Endometrial microvascular endothelial cells (primary cell): Measurements from ENCODE around the gene IFT20. TPM values are rescaled to one million over a fixed set of nuclear protein-coding genes. Genes with fewer than 3 reads are reported as not detected.
"Not testable (repeated sequence)": the region's sequence is repeated elsewhere in the genome, so short reads cannot be mapped to it uniquely, and the experiment has no call there.

ENCODE experiments used
- in situ Hi-C: cut with HindIII; loops from 2 replicates; pipeline ENCODE4 v1.10.0; 2017; ENCODE audit warnings: low sequenced_read_pairs, low pct_unique_long_range_greater_than_20kb; ENCODE audit errors: inconsistent ontology term
- total RNA-seq: library from RNA; depleted of rRNA; stranded (reverse); fragments of >200 nt; gene quantifications from one replicate; pipeline ENCODE4 v1.2.3, GENCODE V29; 2015; ENCODE audit errors: inconsistent ontology term

The IFT20 gene
- total RNA-seq, 1 donor from 2014 or later, result 31.0 TPM

DNA sequence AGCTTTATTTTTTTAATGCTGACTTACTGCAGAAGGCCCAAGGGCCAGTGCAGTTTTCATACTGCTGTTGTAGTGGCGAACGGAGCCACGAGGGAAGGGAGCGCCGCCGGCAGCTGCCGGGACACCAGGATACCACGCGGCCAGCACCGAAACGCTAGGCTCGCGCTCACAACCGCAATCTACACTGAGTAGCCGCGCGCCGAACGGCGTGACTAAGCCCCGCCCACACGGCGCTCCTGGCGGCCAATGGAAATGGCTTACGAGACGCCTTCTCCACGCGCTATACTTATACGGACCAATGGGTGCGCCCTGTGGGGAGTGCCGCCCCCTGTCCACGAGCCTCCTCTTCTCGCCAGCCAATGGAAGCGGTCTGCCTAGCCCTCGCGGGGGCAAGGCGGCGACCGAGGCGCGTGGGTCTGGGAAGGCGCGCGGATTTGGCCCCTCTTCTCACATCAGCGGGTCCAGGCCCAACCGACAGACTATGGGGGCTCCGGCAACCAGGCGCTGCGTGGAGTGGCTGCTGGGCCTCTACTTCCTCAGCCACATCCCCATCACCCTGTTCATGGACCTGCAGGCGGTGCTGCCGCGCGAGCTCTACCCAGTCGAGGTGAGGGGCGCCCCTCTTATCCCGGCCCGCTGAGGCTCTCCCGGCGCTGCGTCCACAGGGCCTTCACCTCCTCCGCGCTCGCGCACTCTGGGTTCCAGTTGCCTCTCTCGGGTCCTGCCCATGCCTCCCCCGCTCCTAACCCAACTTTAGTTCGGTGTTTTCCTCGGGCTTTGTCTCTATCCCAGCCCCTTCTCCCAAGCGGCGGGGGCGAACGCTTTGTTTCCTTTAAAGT lies 16.3 kb downstream of the IFT20 start, which contains the start of gene TMEM97:
Gene TMEM97 (plus strand): TSS at position 442 of the 839 bp plus-strand sequence. CDS start 40 bp downstream, at position 482.
- in situ Hi-C loops, result no loop called here

DNA sequence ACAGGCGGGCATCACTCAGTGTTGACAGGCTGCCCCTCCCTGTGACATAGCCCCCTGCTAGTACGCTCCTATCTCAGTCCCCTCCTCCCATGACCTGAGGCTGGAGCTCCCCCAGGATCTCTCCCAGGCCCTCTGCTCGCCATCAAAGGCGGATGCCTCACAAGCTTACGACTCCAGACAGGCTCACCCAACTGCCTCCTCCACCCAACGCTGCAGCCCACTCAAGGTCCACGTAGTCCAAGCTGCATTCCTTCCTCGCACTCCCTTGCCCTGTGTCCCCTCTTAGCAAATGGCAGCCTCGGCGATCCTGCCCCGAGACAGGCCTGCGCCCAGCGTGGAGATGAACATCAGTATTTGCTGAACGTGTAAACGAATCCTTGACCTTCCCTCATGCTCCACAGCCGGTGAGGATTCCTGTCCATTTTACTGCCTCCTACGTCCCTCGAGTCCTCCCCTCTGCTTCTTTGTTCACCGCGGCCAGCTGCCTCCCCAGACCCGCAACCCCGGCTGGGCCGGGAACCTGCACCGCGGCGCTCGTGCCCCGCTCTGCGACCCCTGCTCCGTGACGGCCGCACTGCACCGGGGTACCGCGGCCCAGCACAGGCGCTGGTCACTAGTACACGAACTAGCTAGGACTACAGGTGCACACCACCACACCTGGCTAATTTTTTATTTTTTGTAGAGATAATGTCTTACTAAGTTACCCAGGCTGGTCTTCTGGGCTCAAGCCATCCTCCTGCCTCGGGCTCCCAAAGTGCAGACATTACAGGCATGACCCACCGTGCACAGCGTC lies 17.1 kb downstream of the IFT20 start:
- in situ Hi-C loops, result no loop called here

DNA sequence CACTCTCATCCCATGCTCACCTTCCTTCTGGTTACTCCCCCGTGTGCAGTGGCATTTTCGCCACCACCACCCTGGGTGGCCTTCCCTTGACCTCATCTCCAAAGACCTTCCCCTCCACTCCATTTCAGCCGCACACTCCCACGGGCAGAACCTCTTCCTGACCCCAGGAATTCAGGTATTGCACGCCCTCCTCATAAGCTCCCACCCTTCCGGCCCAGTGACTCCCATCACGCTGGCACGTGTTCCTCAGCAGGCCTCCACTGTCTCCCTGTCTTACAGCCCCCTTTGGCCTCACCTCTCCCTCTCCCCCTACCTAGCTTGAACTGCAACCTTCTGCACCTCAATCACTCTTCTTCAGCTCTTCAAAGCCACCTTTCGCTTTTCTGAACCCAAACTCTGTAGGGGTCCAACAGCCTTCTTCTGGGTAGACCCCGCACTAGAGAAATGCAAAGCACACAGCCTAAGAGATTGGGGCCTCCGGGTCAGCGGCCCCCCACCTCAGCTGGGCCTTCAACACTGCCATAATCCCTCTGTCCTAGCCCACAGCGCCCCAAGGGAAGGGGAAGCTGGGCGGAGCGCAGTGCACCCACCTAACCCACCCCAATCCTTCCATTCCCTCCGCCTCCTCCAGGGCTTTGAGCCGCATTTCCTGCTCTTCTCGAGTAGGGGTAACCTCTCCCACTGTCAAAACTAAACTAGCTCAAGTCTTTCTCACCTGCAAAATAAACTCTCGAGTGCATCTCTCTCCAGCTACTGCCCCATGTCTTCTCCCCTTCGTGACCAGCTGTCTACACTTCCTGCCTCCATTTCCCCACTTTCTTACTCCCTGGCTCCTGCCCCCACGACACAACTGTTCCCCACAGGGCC lies 17.9 kb downstream of the IFT20 start:
- in situ Hi-C loops, result no loop called here

DNA sequence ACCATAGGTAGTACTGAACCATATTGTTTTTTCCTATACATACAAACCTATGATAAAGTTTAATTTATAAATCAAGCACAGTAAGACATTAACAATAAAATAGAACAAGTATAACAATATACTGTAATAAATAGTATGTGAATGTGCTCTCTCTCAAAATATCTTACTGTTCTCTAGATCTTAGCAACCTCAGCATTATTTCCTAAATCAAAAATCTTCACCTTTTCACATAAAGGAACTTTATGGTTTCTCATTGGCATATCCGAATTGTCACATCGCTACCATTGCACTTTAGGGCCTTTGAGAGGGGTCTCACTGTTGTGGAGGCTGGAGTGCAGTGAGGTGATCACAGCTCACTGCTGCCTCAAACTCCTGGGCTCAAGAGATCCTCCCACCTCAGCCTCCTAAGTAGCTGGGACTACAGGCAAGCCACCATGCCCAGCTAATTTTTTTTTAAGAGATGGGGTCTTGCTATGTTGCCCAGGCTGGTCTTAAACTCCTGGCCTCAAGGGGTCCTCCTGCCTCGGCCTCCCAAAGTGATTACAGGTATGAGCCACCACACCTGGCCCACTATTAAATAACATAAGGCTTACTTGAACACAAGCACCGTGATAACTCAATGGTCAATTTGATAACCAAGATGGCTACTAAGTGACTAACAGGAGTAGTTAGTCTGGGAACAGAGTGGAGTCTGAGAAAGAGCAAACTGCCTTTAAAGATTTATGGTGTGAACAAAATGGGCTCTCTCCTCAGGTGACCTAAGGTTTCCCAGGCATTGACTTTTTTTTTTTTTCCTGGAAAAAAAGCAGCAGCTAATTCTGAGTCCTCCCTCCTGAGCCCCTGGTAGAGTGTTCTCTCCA lies 19.2 kb downstream of the IFT20 start:
- in situ Hi-C loops, result no loop called here

DNA sequence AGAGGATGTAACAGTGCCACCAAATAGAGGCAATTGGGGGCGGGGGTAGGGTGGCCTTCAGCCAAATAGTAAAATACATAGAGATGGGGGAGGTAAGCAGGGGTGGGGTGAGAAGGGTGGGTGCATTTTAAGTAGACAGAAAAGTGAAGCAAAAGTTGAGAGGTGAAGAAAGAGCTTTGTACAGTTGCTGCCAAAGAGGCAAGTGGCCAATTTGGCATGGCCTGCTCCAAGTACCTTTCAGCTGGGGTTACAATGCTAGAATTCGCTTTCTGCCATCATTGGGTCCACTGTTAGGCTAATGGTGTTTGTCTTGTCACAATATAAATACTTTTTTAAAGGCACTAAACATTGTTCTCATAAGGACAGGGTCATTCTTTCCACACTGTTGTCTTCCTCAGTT lies 21.4 kb downstream of the IFT20 start:
- in situ Hi-C loops, result no loop called here

DNA sequence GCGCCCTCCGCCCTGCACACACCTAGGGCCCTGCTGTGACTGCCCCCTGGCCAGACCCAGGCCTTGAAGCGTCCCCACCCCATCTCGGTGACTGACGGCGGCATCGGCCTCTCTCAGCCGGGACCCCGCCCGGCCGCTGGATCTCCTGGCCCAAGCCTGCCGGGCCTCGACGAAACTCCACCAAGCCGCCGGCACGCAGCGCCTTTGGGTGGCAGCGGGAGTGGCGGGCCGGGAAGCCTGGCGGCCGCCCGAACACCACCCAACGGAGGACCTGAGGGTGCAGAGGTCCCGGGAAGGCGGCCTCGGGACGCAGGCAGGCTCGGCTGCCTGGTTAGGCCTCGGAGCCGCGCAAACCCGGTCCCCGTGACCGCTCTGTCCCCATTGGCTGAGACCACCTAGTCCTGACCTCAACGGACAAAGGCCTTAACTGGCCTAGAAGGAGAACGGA lies 28.3 kb downstream of the IFT20 start:
- in situ Hi-C loops, result no loop called here

DNA sequence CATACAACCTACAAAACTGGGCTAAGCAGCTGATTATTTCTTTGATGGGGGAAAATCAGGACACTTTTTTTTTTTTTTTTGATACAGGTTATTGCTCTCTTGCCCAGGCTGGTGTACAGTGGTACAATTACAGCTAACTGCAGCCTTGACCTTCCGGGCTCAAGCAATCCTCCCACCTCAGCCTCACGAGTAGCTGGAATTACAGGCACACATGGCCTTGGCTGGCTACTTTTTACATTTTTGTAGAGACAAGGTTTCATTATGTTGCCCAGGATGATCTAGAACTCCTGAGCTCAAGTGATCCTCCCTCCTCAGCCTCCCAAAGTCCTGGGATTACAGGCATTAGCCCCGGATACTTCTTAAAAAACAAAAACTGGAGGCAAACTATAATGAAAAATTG lies 36.8 kb downstream of the IFT20 start:
- in situ Hi-C loops, result no loop called here

DNA sequence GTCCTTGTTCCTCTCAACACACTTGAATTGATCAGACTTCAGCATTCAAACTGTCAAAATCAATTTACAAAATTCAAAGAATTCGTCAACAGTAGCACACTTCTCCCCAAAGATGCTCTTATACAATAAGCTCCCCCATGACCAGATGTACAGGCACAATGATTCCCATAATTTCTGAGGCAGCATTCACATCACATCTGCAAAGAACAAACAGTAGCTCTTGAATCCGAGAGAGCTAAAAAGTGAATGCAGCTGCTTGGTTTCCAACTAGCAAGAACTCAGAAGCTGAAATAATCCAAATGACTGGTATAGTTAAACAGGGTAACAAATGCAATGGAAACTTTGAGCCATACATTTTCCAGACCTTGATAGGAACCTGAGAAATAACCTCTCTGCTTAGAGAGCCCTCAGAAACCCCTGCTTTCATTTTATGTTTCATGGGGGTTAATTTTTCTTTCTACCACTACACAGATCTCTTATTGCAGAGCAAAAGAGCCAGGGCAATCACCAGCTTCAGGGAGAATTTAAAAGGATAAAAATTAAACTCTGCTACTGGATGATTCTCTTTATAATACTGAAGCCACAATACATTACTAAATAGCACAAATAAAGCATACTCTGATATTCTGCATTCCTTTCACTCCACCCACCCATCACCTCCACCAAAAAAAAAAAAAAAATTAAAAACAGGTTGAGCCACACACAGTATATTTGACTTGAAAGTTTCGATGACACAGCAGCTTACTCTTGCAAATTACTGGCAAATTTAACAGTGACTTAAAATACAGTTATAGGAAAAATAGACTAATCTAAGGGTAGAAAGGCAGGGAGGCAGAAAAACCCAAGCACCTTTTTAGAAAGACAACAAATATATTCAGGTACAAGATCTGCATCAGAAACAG lies 39.3 kb downstream of the IFT20 start:
- in situ Hi-C loops, result no loop called here

DNA sequence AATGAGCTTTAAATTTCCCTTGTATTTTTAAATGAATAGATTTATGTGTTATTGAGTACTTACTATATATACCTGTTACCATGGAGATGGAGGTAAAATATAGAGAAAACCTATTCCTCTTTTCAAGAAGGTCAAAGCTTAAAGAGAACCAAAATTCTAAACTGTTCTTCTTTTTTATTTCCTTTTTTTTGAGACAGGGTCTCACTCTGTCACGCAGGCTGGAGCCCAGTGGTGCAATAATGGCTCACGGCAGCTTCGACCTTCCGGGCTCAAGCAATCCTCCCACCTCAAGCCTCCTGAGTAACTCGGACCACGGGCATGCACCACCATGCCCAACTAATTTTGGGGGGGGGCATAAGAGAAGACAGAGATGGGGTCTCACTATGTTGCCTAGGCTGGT lies 41.3 kb downstream of the IFT20 start:
- in situ Hi-C loops, result no loop called here

DNA sequence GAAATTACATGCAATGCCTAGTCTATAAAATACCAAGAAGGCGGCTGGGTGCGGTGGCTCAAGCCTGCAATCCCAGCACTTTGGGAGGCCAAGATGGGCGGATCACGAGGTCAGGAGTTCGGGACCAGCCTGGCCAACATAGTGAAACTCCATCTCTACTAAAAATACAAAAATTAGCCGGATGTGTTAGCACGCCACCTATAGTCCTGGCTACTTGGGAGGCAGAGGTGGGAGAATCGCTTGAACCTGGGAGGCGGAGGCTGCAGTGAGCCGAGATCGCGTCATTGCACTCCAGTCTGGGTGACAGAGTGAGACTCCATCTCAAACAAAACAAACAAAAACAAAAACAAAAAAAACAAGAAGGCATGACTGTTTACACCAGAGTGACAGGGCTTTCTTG lies 42.4 kb downstream of the IFT20 start:
- in situ Hi-C loops, result not testable (repeated sequence)

DNA sequence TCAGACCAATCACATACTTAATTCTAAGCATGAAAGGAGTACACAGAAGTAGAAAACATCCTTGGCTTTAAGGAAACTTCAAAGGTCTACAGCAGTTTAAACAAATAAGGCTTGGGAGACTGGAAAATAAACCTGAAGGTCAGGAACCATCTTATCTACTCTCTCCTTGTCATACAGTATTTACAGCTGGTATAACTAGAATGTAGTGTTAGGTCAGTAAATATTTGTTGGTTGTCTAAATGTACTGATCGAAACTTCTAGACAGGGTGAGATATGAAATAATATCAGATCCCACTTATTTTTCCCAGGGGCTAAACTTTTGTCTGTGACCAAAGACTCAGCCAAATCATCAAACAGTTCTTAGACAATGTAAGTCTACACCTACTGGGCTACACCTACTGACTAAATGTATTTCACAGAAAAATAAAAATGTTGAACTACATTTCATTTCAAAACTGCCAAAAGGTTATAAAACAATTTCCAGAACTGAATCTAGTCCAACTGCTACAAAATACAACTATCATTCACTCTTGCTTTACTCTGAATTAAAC lies 43.4 kb downstream of the IFT20 start:
- in situ Hi-C loops, result no loop called here

DNA sequence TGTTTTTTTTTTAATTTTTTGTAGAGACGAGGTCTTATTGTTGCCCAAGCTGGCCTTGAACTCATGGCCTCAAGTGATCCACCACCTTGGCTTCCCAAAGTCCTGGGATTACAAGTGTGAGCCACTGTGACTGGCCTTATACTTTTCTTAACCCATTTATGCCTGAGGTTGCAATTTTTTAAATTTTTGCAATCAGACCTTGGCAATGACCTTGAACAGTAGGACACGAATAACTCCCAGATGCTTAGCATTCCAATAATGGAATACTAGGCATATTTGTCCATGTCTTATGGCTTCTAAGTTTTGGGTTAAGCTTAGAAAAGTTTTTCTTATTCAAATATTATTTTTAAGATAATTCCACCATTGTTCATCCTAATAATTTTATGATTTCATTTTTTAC lies 44.6 kb downstream of the IFT20 start:
- in situ Hi-C loops, result no loop called here

DNA sequence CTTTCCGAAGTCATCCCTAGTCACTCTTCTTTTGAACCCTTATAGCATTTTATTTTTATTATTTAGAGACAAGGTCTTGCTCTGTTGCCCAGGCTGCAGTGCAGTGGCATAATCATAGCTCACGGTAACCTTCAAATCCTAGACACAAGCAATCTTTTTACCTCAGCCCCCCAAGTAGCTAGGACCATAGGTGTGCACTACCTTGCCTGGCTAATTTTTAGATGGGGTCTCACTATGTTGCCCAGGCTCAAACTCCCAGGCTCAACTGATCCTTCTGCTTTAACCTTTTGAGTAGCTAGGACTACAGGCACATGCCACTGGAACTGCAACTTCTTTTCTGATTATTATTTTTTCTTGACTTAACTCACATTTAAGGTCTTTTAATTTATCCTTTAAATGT lies 49.3 kb downstream of the IFT20 start:
- in situ Hi-C loops, result no loop called here

DNA sequence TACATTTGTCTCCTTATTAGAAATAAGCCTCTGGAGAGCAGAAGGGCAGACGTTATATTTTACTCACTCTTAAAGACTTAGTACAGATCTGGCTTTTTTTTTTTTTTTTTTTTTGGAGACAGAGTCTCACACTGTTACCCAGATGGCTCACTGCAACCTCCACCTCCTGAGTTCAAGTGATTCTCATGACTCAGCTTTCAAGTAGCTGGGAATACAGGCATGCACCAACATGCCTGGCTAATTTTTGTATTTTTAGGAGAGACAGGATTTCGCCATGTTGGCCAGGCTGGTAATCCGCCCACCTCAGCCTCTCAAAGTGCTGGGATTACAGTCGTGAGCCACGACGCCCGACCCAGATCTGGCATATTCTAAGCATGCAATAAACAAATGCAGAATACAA lies 52.7 kb downstream of the IFT20 start:
- in situ Hi-C loops, result no loop called here

DNA sequence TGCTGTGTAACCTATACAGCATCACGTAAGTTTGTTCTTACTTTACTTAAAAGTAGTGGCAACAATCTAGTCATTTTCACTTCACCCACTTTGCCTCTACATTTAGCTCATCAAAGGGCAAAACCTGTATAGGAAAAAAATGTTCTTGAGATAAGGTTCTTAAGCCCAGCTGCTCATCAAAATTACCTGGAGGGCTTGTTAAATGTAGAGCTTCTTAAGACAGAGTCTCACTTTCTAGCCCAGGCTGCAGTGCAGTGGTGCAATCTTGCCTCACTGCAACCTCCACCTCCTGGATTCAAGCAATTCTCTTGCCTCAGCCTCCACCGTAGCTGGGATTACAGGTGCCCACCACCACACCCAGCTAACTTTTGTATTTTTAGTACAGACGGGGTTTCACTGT lies 54.4 kb downstream of the IFT20 start:
- in situ Hi-C loops, result no loop called here

DNA sequence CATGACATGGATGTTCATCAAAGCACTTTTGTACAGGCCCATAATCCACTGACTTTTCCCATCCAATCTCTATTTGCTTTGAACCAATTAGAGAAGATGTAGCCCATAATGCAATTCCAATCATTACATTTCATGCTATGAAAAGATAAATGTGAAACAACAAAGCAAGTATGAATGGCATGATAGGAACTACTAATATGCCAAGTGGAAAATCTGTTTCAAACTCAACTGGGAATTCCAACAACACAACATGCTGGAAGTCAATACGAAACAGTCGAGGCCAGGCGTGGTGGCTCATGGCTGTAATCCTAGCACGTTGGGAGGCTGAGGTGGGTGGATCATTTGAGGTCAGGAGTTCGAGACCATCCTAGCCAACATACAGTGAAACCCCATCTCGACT lies 55.9 kb downstream of the IFT20 start:
- in situ Hi-C loops, result no loop called here
